ENCODE results near the gene BSPRY.
A peak's percentile ranks its signal among the peaks of the same experiment; 100 is the strongest.

The BSPRY gene

DNA sequence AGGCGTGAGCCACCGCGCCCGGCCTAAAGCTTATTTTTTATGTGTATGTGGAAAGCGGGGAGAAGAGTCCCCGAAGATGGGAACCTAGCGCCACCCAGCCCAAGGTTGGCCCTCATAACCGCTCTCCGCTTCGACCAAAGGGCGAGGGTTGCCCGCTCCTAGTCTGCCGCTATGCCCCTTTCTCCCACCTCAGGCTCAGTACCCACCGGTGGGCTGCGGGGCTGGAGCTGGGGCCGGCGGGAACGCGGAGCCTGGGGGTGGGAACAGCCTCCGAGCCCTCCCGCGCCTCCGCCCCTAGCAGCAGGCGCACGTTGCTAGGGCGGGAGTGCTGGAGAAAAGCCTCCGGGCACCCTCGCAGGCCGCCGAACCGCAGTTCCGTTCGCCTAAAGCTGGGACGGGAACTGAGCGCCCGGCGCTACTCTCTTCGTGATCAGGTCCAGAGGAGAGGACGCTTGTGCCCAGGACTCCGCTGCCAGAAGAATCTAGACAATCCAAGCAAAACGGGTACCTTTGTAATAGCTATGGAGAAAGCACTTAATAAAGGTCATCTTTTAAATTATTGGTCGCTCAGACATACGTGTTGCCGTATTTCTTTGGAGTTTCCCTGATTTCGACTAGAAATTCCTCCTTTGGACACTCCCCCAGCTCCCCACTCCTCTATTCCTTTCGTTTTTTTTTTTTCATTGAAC lies 9.2 kb upstream of the BSPRY start, which contains the start of gene WDR31 (continued):
- no peak for TF ChIP-seq GLI2 (tag by site-specific recombination; IDR thresholded peaks at IDR 0.05; ENCODE audit: borderline replicate concordance, low read depth)
- peak; percentile 54; the same call in 1 of the 2 replicates for TF ChIP-seq ZBTB21 (tag by site-specific recombination; IDR thresholded peaks at IDR 0.05)
- no peak for TF ChIP-seq ZNF426 (tag by site-specific recombination; IDR thresholded peaks at IDR 0.05)
- TF ChIP-seq FEZF1 (tag by site-specific recombination; IDR thresholded peaks at IDR 0.05), result no peak
- TF ChIP-seq, protein P1, sequence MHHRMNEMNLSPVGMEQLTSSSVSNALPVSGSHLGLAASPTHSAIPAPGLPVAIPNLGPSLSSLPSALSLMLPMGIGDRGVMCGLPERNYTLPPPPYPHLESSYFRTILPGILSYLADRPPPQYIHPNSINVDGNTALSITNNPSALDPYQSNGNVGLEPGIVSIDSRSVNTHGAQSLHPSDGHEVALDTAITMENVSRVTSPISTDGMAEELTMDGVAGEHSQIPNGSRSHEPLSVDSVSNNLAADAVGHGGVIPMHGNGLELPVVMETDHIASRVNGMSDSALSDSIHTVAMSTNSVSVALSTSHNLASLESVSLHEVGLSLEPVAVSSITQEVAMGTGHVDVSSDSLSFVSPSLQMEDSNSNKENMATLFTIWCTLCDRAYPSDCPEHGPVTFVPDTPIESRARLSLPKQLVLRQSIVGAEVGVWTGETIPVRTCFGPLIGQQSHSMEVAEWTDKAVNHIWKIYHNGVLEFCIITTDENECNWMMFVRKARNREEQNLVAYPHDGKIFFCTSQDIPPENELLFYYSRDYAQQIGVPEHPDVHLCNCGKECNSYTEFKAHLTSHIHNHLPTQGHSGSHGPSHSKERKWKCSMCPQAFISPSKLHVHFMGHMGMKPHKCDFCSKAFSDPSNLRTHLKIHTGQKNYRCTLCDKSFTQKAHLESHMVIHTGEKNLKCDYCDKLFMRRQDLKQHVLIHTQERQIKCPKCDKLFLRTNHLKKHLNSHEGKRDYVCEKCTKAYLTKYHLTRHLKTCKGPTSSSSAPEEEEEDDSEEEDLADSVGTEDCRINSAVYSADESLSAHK (tag by site-specific recombination; IDR thresholded peaks at IDR 0.05), result peak; percentile 38; the same call in 1 of the 2 replicates
- TF ChIP-seq, protein P2, sequence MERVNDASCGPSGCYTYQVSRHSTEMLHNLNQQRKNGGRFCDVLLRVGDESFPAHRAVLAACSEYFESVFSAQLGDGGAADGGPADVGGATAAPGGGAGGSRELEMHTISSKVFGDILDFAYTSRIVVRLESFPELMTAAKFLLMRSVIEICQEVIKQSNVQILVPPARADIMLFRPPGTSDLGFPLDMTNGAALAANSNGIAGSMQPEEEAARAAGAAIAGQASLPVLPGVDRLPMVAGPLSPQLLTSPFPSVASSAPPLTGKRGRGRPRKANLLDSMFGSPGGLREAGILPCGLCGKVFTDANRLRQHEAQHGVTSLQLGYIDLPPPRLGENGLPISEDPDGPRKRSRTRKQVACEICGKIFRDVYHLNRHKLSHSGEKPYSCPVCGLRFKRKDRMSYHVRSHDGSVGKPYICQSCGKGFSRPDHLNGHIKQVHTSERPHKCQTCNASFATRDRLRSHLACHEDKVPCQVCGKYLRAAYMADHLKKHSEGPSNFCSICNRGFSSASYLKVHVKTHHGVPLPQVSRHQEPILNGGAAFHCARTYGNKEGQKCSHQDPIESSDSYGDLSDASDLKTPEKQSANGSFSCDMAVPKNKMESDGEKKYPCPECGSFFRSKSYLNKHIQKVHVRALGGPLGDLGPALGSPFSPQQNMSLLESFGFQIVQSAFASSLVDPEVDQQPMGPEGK (tag by site-specific recombination; IDR thresholded peaks at IDR 0.05), result peak; percentile 96
- TF ChIP-seq ZBTB8A (tag by site-specific recombination; IDR thresholded peaks at IDR 0.05), result peak; percentile 98
- no peak for TF ChIP-seq ZNF776 (tag by site-specific recombination; IDR thresholded peaks at IDR 0.05; ENCODE audit: borderline replicate concordance)
- no peak for TF ChIP-seq ZNF433 (tag by site-specific recombination; IDR thresholded peaks at IDR 0.05; ENCODE audit: low read depth)
- no peak for TF ChIP-seq ZSCAN23 (tag by site-specific recombination; IDR thresholded peaks at IDR 0.05)
- TF ChIP-seq ZNF658 (tag by site-specific recombination; IDR thresholded peaks at IDR 0.05), result no peak
- no peak for TF ChIP-seq YY2 (tag by site-specific recombination; IDR thresholded peaks at IDR 0.05)
- TF ChIP-seq REPIN1 (tag by site-specific recombination; IDR thresholded peaks at IDR 0.05; ENCODE audit: low read depth), result 0 out of 2 replicates have a peak, but pooled peaks have one; percentile 37
- no peak for TF ChIP-seq ZNF707 (tag by site-specific recombination; IDR thresholded peaks at IDR 0.05)
- TF ChIP-seq, protein P3, sequence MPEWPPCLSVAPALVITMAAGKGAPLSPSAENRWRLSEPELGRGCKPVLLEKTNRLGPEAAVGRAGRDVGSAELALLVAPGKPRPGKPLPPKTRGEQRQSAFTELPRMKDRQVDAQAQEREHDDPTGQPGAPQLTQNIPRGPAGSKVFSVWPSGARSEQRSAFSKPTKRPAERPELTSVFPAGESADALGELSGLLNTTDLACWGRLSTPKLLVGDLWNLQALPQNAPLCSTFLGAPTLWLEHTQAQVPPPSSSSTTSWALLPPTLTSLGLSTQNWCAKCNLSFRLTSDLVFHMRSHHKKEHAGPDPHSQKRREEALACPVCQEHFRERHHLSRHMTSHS (tag by site-specific recombination; IDR thresholded peaks at IDR 0.05), result no peak
- TF ChIP-seq GLIS1 (tag by site-specific recombination; IDR thresholded peaks at IDR 0.05), result peak; percentile 84
- TF ChIP-seq ZNF544 (tag by site-specific recombination; IDR thresholded peaks at IDR 0.05), result no peak
- peak; percentile 85 for TF ChIP-seq ZSCAN30 (tag by site-specific recombination; IDR thresholded peaks at IDR 0.05)
- TF ChIP-seq, protein P4, sequence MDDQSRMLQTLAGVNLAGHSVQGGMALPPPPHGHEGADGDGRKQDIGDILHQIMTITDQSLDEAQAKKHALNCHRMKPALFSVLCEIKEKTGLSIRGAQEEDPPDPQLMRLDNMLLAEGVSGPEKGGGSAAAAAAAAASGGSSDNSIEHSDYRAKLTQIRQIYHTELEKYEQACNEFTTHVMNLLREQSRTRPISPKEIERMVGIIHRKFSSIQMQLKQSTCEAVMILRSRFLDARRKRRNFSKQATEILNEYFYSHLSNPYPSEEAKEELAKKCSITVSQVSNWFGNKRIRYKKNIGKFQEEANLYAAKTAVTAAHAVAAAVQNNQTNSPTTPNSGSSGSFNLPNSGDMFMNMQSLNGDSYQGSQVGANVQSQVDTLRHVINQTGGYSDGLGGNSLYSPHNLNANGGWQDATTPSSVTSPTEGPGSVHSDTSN (CRISPR knock-in tag; IDR thresholded peaks at IDR 0.05), result 0 out of 2 replicates have a peak, but pooled peaks have one; percentile 76
- TF ChIP-seq KLF16 (tag by site-specific recombination; IDR thresholded peaks at IDR 0.05), result peak; percentile 94
- TF ChIP-seq, protein P5, sequence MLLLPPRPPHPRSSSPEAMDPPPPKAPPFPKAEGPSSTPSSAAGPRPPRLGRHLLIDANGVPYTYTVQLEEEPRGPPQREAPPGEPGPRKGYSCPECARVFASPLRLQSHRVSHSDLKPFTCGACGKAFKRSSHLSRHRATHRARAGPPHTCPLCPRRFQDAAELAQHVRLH (tag by site-specific recombination; IDR thresholded peaks at IDR 0.05), result 0 out of 2 replicates have a peak, but pooled peaks have one; percentile 52
- TF ChIP-seq ZNF76 (tag by site-specific recombination; IDR thresholded peaks at IDR 0.05; ENCODE audit: borderline replicate concordance, low read depth), result peak; percentile 77
- TF ChIP-seq, protein P6, sequence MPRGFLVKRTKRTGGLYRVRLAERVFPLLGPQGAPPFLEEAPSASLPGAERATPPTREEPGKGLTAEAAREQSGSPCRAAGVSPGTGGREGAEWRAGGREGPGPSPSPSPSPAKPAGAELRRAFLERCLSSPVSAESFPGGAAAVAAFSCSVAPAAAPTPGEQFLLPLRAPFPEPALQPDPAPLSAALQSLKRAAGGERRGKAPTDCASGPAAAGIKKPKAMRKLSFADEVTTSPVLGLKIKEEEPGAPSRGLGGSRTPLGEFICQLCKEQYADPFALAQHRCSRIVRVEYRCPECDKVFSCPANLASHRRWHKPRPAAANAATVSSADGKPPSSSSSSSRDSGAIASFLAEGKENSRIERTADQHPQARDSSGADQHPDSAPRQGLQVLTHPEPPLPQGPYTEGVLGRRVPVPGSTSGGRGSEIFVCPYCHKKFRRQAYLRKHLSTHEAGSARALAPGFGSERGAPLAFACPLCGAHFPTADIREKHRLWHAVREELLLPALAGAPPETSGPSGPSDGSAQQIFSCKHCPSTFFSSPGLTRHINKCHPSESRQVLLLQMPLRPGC (tag by site-specific recombination; IDR thresholded peaks at IDR 0.05), result peak; percentile 72; the same call in 1 of the 2 replicates
- TF ChIP-seq, protein P7, sequence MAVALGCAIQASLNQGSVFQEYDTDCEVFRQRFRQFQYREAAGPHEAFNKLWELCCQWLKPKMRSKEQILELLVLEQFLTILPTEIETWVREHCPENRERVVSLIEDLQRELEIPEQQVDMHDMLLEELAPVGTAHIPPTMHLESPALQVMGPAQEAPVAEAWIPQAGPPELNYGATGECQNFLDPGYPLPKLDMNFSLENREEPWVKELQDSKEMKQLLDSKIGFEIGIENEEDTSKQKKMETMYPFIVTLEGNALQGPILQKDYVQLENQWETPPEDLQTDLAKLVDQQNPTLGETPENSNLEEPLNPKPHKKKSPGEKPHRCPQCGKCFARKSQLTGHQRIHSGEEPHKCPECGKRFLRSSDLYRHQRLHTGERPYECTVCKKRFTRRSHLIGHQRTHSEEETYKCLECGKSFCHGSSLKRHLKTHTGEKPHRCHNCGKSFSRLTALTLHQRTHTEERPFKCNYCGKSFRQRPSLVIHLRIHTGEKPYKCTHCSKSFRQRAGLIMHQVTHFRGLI (tag by site-specific recombination; IDR thresholded peaks at IDR 0.05), result peak; percentile 20; the same call in 1 of the 2 replicates
- 0 out of 2 replicates have a peak, but pooled peaks have one; percentile 25 for TF ChIP-seq ZNF843 (tag by site-specific recombination; IDR thresholded peaks at IDR 0.05)
- no peak for TF ChIP-seq ZNF701 (tag by site-specific recombination; IDR thresholded peaks at IDR 0.05)
- TF ChIP-seq, protein P8, sequence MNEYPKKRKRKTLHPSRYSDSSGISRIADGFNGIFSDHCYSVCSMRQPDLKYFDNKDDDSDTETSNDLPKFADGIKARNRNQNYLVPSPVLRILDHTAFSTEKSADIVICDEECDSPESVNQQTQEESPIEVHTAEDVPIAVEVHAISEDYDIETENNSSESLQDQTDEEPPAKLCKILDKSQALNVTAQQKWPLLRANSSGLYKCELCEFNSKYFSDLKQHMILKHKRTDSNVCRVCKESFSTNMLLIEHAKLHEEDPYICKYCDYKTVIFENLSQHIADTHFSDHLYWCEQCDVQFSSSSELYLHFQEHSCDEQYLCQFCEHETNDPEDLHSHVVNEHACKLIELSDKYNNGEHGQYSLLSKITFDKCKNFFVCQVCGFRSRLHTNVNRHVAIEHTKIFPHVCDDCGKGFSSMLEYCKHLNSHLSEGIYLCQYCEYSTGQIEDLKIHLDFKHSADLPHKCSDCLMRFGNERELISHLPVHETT (tag by site-specific recombination; IDR thresholded peaks at IDR 0.05), result peak; percentile 79; the same call in 1 of the 2 replicates
- peak; percentile 74 for TF ChIP-seq ZNF629 (tag by site-specific recombination; IDR thresholded peaks at IDR 0.05)
